Measurements from ENCODE around the gene CDH18.

CDH18 gene

DNA sequence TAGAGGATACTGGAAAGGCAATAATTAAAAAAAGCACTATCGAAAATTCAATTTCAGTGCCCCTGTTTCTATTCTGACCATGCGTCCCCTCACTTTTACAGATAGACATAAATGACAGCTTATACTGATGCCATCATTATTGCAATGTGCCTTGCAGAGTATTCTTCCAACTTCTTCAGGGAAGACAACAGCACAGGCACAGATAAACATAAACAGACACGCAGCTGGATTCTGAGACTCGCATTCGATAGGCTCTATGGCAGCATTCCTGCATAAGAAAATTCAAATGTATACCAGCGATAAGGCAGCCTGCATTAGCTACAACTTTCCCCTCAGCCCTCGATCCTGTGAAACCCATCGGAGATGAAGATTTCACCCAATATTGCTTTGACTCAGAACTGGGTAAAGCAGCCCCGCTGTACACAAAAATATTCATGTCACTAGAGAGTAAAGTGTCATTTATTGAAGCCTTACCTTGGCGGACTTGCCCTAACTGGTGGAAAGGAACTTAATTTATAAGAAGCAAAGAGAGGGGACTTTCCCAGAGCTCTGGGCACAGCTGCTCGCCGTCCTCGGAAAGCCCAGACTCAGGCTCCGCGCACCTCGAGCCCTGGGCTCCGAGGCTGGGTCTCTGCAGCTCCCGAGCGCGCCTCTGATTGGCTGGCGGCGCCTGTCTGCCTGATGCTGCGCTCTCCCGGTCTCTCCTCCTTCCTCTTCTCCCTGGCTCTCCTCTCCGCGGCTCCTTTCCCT, at the start of gene CDH18:
Gene CDH18 (minus strand): TSS at position 589 of the 750 bp plus-strand sequence. CDS start 149,214 bp downstream, outside the sequence.
- no peak for DNase-seq

DNA sequence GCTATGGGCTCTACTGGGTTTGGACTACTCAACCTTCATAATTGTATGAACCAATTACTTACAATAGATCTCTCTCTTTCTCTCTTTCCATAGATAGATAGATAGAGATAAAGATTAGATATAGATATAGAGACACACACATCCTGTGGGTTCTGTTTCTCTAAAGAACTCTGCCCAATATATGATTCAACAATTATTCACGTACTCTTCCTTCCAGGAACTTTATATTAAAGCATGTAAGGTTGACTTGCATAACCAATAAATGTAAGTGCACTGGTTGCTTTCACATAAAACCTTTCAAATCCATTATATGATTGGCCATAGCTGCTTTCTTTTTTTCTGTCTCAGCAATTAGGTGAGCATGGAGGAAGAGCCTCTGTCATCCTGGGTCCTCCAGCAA, 46.7 kb upstream of the CDH18 start:
- DNase-seq = no peak

- no peak for DNase-seq
These were observed 45.9 kb upstream of the CDH18 start for GRCh38 chr5:20033881-20034280.

GRCh38 chr5:20032896-20033295, 44.9 kb upstream of the CDH18 start:
- no peak for DNase-seq

- DNase-seq = no peak
These were observed 42.1 kb upstream of the CDH18 start for GRCh38 chr5:20030125-20030524.

- DNase-seq = no peak
These were observed 41.3 kb upstream of the CDH18 start for GRCh38 chr5:20029266-20029665.

- no peak for DNase-seq
These were observed 40.5 kb upstream of the CDH18 start for GRCh38 chr5:20028506-20028905.

DNA sequence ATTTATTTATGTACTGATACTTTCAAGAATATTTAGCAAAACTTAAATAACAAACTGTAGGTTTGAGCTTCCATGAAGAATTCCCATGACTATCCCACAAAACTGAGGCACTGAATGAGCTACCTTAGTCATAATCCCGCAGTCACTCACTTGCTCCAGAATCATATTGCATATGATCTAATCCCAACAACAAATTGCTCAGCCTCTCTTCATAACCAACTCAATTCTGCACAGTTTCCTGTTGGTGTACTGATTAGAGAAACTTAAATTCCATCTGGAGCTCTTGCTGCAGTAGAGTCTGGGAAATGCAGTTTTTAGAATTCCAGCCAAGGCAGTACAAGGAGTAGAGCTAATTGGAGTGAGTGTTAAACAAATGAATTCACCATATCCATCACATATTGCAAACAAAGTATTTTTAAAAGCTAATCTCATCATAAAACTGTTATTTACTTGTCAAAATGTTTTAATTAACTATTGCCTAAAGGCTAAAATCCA, 35.7 kb upstream of the CDH18 start:
- DNase-seq = no peak

DNA sequence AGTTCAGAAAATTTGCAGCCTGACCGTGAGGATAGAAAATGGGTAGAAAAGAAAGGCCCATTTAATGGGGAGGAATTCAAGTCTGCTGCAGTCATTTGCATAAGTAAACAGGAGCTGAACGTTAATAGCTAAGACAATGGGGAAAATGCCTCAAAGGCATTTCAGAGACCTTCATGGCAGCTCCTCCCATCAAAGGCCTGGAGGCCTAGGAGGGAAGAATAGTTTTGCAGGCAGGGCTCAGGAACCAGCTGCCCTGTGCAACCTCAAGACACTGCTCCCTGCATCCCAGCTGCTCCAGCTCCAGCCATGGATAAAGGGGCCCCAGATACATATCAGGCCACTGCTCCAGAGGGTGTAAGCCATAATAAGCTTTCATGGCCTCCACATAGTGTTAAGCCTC, 32.2 kb upstream of the CDH18 start:
- DNase-seq = no peak

DNA sequence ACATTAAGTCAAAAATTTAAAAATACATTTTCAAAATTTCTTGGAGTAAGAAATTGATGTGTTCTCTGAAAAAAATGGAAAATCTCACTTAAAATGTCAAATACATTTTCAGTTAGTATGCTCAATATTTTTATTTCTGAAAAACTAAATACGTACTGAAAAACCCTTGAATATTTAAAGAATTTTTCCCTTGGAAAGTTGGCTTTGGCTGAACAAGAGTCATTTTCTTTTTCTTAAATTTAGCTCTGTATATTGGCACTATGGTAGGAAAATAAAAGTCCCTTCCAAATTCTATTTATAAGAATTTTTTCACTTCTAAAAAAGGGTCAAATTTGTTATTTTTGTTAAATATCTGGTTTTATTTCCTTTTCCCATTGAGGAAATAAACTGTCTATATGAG, 29.0 kb upstream of the CDH18 start:
- no peak for DNase-seq

GRCh38 chr5:20000416-20000815, 12.4 kb upstream of the CDH18 start:
- no peak for DNase-seq

DNA sequence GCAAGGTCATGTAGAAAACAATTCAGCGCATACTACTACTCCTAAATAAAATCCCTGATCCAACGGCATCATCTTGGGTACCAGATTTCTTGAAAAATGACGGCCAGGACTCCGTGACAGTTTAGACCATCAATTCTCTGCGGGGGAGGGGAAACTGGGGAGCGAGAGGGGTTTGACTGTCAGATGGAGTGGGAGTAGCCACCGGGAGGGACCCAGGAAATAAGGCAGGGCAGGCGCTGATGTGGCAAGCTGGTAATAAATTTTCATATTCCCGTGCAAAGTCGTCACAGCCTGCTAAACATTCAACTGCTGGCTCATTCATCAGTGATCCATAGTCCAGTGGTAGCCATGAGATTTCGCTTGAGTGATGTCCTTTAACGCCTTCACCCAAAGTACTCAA, 457 bp upstream of the CDH18 start:
- DNase-seq = no peak

GRCh38 chr5:19986806-19987205, 1.2 kb downstream of the CDH18 start:
- no peak for DNase-seq

DNA sequence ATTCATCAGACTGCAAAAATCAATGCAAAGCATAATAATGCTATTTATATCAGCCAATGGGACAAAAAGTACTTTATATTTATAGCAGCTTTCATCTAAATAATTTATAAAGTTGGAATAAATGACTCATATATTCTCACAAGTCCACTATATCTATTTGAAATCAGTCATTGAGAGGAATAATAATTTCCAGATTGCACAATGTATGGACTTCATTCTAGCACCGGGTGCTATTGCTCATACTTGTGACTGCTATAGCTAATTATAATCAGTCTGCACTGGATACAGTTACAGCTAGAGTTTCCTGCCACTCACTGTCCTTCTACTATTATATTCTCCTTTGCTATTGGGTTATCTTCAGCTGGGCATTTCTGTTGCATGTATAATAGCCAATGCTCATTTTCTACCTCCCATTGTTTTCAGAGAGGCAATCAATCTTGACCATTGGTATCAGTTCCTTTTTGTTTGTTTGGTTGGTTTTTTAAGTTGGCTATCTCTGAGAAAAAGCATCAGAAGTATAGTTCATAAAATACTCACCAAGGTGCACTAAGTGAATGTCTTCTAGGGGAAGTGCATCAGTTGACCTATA, 1.9 kb downstream of the CDH18 start:
- no peak for DNase-seq

DNA sequence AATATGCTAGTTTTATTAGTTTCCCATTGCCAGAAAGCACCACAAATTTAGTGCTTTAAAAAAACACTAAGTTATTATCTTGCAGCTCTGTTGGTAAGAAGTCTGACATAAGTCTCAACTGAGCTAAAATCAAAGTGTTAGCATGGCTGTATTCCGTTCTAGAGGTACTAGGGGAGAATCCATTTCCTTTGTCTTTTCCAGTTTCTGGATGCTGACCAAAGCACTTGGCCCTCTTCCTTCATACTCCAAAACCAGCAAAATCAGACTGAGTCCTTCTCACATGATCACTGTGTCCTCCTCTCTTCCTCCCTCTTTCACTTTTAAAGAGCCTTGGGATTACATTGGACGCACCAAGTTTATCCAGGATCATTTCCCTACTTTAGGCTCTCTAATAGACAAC, 9.5 kb downstream of the CDH18 start:
- no peak for DNase-seq

DNA sequence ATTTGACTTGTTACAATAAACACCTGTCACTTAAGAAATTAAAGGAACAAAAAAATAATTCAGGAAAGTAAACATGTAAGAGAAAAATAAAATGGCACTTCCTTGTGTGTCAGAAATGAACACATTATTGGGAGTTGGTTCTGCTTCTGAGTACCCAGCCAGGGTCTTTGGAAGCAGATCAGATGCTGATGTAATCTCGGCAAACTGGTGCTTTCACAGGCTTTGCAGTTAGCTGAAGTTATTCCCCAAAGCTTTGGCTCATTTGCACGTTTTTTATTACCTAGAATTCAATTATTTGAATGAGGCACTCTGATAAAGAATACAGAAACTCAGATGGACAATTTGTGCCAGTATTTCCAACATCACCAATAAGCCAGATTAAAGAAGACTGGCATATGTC, 10.9 kb downstream of the CDH18 start:
- no peak for DNase-seq

DNA sequence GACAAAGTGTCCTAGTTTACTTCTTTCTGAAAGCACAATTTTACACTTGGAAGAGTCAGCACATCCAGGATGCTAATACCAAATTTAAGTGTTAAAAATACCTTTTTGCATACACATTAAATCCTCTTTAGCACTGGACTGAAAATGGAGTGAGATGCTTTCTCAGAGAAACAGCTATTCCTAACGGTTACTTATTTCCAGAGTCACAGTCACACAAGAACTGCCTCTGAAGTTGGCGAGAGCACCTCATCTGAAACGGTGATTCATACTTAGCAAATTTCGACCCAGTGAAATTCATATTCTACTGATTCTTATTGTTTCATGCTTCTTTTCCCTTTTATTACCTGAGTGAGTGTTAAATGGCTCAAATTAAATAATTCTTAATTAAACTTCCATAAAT, 12.2 kb downstream of the CDH18 start:
- no peak for DNase-seq

- DNase-seq = no peak
These were observed 27.5 kb downstream of the CDH18 start for GRCh38 chr5:19960451-19960850.

DNA sequence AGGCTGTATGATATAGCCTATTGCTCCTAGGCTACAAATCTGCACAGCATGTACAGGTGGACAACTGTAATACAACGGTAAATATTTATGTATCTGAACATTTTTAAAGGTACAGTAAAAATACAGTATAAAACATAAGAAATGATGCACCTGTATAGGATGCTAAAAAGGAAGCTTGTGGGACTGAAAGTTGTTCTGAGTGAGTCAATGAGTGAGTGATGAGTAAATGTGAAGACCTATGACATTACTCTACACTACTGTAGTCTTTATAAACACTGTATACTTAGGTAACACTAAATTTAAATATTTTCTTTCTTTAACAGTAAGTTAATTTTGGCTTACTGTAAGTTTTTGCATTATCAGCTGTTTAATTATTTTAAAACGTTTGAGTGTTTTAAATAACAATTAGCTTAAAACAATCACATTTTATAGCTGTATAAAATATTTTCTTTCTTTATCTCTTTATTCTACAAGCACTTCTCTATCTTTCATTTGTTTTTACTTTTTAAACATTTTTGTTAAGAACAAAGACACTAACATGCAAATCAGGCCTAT, 28.1 kb downstream of the CDH18 start:
- no peak for DNase-seq

GRCh38 chr5:19950897-19951296, 37.1 kb downstream of the CDH18 start:
- DNase-seq = no peak

DNA sequence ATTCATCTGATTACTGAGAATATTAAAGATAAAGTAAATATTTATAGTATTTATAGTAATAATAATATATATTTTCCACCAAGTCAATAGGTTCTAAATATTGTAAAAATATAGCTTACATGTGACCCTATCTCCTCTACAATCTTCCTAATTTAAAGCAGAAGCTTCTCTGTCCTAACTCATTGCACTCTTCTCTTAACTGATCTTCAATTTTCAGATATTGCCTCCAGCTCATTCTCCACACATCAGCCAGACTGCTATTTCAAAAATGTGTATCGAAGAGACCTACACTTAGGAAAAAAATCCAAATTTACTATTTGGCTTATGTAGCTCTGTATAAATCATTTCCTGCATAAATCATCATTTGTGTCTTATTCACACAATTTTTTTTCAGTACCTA, 47.8 kb downstream of the CDH18 start:
- DNase-seq = no peak

GRCh38 chr5:19930451-19930850, 57.5 kb downstream of the CDH18 start:
- DNase-seq = no peak

DNA sequence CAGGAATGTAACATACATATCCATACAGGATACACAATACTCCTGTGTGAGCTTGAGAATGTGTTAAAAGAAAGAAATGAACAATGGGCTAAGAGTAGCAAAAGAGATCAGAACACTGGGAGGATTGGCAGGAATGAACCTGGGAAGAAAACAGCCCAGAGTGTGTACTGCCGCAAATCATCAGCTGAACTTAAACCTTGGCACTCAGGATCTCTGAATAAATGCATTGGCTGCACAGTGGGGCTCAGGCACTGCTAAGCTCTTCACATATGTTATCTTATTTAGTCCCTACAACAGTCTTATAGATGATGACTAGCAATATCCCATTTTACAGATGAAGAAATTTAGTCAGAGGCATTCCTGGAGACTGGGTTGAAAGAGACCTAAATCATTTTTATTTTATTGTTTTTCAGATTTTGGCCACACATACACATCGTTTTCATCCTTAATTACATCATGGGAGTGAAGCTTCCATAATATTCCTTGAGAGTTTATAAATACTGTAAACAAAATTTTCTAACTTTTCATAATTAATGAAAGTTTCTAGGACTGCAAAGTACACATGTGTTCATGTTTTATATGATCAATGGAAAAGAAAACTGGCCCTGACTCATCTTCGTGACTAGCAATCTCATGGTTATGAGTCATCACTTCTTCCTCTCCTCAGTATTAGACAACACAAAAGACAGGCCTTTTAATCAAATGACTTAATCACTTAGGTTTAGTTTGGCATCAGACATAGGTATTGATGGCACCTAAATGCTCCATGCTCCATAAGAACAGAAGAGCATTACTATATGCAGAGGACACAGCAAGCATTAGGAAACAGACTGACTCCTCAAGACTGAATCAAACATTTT, 59.2 kb downstream of the CDH18 start:
- no peak for DNase-seq

Data from CD4-positive, alpha-beta T cell treated with Interferon alpha-2 for 1 hour (primary cell).